ENCODE results near the gene GALNT18. TPM values are rescaled to one million over a fixed set of nuclear protein-coding genes. Genes with fewer than 3 reads are reported as not detected.
A peak's percentile ranks its signal among the peaks of the same experiment; 100 is the strongest.

GALNT18 gene
- total RNA-seq, 2 experiments from 2014 or later, result 2.4 to 2.7 TPM

GRCh38 chr11:11532574-11532973 lies 89.2 kb downstream of the GALNT18 start:
- no peak overlapping the region for H3K4me3 Mint-ChIP-seq
- POLR2A ChIA-PET, result no interaction called here
- no peak overlapping the region for H3K27ac Mint-ChIP-seq

GRCh38 chr11:11531131-11531908 lies 90.5 kb downstream of the GALNT18 start:
- H3K4me3 Mint-ChIP-seq, result no peak overlapping the region
- CTCF ChIA-PET, result no interaction called here
- intact Hi-C loops (cut with micrococcal nuclease), result no loop called here
- H3K9me3 Mint-ChIP-seq, result no peaks in the 10 kb centered on the region
- no peak overlapping the region for H3K27ac Mint-ChIP-seq
- DNase-seq, result no peak
- H3K36me3 Mint-ChIP-seq, result no peaks in the 10 kb centered on the region
- H3K4me1 Mint-ChIP-seq (ENCODE audit: low read depth), result no peaks in the 10 kb centered on the region
- POLR2A ChIA-PET, result no interaction called here
- H3K27me3 Mint-ChIP-seq, result no peaks in the 10 kb centered on the region

More at GRCh38 chr11:11532574-11532973, 89.2 kb downstream of the GALNT18 start:
- DNase-seq, result no peak
- Mint-ChIP-seq H3K4me1 (ENCODE audit: low read depth) (no peaks in the 10 kb centered on the region), H3K9me3 (no peaks in the 10 kb centered on the region), H3K27me3 (no peaks in the 10 kb centered on the region), H3K36me3 (no peaks in the 10 kb centered on the region)
- CTCF ChIA-PET, result no interaction called here
- intact Hi-C loops (cut with micrococcal nuclease), result no loop called here

GRCh38 chr11:11528986-11529385 lies 92.8 kb downstream of the GALNT18 start:
- intact Hi-C loops (cut with micrococcal nuclease), result no loop called here
- no peaks in the 10 kb centered on the region for H3K9me3 Mint-ChIP-seq
- POLR2A ChIA-PET, result no interaction called here

GRCh38 chr11:11525283-11525682 lies 96.5 kb downstream of the GALNT18 start:
- Mint-ChIP-seq H3K36me3 (no peaks in the 10 kb centered on the region), H3K9me3 (no peaks in the 10 kb centered on the region), H3K27me3 (peaks cover 2% of the 10 kb centered on the region), H3K4me1 (ENCODE audit: low read depth) (peaks cover 5% of the 10 kb centered on the region), H3K27ac (no peak overlapping the region), H3K4me3 (no peak overlapping the region)
- ChIA-PET POLR2A (no interaction called here), CTCF (no interaction called here)
- intact Hi-C loops (cut with micrococcal nuclease), result no loop called here
- no peak for DNase-seq

More at GRCh38 chr11:11528986-11529385, 92.8 kb downstream of the GALNT18 start:
- Mint-ChIP-seq H3K27me3 (no peaks in the 10 kb centered on the region), H3K4me3 (no peak overlapping the region), H3K27ac (no peak overlapping the region), H3K36me3 (no peaks in the 10 kb centered on the region), H3K4me1 (ENCODE audit: low read depth) (no peaks in the 10 kb centered on the region)
- CTCF ChIA-PET, result no interaction called here
- DNase-seq, result no peak

GRCh38 chr11:11524436-11525061 lies 97.3 kb downstream of the GALNT18 start:
- Mint-ChIP-seq H3K4me3 (no peak overlapping the region), H3K27me3 (peaks cover 2% of the 10 kb centered on the region), H3K36me3 (no peaks in the 10 kb centered on the region), H3K9me3 (no peaks in the 10 kb centered on the region), H3K4me1 (ENCODE audit: low read depth) (peaks cover 5% of the 10 kb centered on the region), H3K27ac (no peak overlapping the region)
- ChIA-PET POLR2A (no interaction called here), CTCF (no interaction called here)
- no peak for DNase-seq
- intact Hi-C loops (cut with micrococcal nuclease), result no loop called here

- H3K36me3 Mint-ChIP-seq, result no peaks in the 10 kb centered on the region
- ChIA-PET POLR2A (no interaction called here), CTCF (no interaction called here)
- no peak overlapping the region for H3K4me3 Mint-ChIP-seq
- DNase-seq, result no peak
- intact Hi-C loops (cut with micrococcal nuclease), result no loop called here
- H3K4me1 Mint-ChIP-seq (ENCODE audit: low read depth), result peaks cover 5% of the 10 kb centered on the region
- H3K27me3 Mint-ChIP-seq, result peaks cover 2% of the 10 kb centered on the region
- no peak overlapping the region for H3K27ac Mint-ChIP-seq
- no peaks in the 10 kb centered on the region for H3K9me3 Mint-ChIP-seq
Observed at GRCh38 chr11:11522591-11522990, 99.2 kb downstream of the GALNT18 start.

- H3K9me3 Mint-ChIP-seq, result no peaks in the 10 kb centered on the region
Observed at GRCh38 chr11:11521306-11522002, 100.4 kb downstream of the GALNT18 start.

GRCh38 chr11:11520231-11521015 lies 101.4 kb downstream of the GALNT18 start:
- no peak overlapping the region for H3K4me3 Mint-ChIP-seq
- ChIA-PET CTCF (no interaction called here), POLR2A (no interaction called here)

More at GRCh38 chr11:11521306-11522002, 100.4 kb downstream of the GALNT18 start:
- intact Hi-C loops (cut with micrococcal nuclease), result no loop called here
- ChIA-PET POLR2A (no interaction called here), CTCF (no interaction called here)
- peak; percentile 29 for DNase-seq
- Mint-ChIP-seq H3K27me3 (peaks cover 2% of the 10 kb centered on the region), H3K27ac (no peak overlapping the region), H3K4me1 (ENCODE audit: low read depth) (peaks cover 5% of the 10 kb centered on the region), H3K36me3 (no peaks in the 10 kb centered on the region), H3K4me3 (no peak overlapping the region)

GRCh38 chr11:11519184-11519583 lies 102.6 kb downstream of the GALNT18 start:
- H3K27me3 Mint-ChIP-seq, result peaks cover 2% of the 10 kb centered on the region
- no peaks in the 10 kb centered on the region for H3K36me3 Mint-ChIP-seq
- CTCF ChIA-PET, result no interaction called here
- intact Hi-C loops (cut with micrococcal nuclease), result no loop called here
- H3K4me3 Mint-ChIP-seq, result no peak overlapping the region
- no peak overlapping the region for H3K27ac Mint-ChIP-seq
- H3K9me3 Mint-ChIP-seq, result no peaks in the 10 kb centered on the region
- POLR2A ChIA-PET, result no interaction called here
- H3K4me1 Mint-ChIP-seq (ENCODE audit: low read depth), result peaks cover 5% of the 10 kb centered on the region
- DNase-seq, result no peak

More at GRCh38 chr11:11520231-11521015, 101.4 kb downstream of the GALNT18 start:
- Mint-ChIP-seq H3K9me3 (no peaks in the 10 kb centered on the region), H3K4me1 (ENCODE audit: low read depth) (peaks cover 5% of the 10 kb centered on the region), H3K27ac (no peak overlapping the region), H3K36me3 (no peaks in the 10 kb centered on the region), H3K27me3 (peaks cover 2% of the 10 kb centered on the region)
- intact Hi-C loops (cut with micrococcal nuclease), result no loop called here
- no peak for DNase-seq

- no peaks in the 10 kb centered on the region for H3K36me3 Mint-ChIP-seq
- no peak overlapping the region for H3K4me3 Mint-ChIP-seq
- ChIA-PET POLR2A (no interaction called here), CTCF (no interaction called here)
- no peak for DNase-seq
- no peaks in the 10 kb centered on the region for H3K9me3 Mint-ChIP-seq
- no peaks in the 10 kb centered on the region for H3K27me3 Mint-ChIP-seq
- intact Hi-C loops (cut with micrococcal nuclease), result no loop called here
- no peak overlapping the region for H3K27ac Mint-ChIP-seq
- H3K4me1 Mint-ChIP-seq (ENCODE audit: low read depth), result no peaks in the 10 kb centered on the region
Observed at GRCh38 chr11:11514246-11514645, 107.6 kb downstream of the GALNT18 start.

GRCh38 chr11:11513422-11513821 lies 108.4 kb downstream of the GALNT18 start:
- ChIA-PET CTCF (no interaction called here), POLR2A (no interaction called here)
- no peak overlapping the region for H3K27ac Mint-ChIP-seq

GRCh38 chr11:11512929-11513328 lies 108.9 kb downstream of the GALNT18 start:
- Mint-ChIP-seq H3K4me3 (no peak overlapping the region), H3K9me3 (no peaks in the 10 kb centered on the region), H3K36me3 (no peaks in the 10 kb centered on the region), H3K27me3 (no peaks in the 10 kb centered on the region), H3K4me1 (ENCODE audit: low read depth) (no peaks in the 10 kb centered on the region), H3K27ac (no peak overlapping the region)
- DNase-seq, result no peak
- POLR2A ChIA-PET, result no interaction called here
- CTCF ChIA-PET, result no interaction called here
- intact Hi-C loops (cut with micrococcal nuclease), result no loop called here

More at GRCh38 chr11:11513422-11513821, 108.4 kb downstream of the GALNT18 start:
- Mint-ChIP-seq H3K27me3 (no peaks in the 10 kb centered on the region), H3K36me3 (no peaks in the 10 kb centered on the region), H3K4me3 (no peak overlapping the region), H3K4me1 (ENCODE audit: low read depth) (no peaks in the 10 kb centered on the region), H3K9me3 (no peaks in the 10 kb centered on the region)
- DNase-seq, result no peak
- intact Hi-C loops (cut with micrococcal nuclease), result no loop called here
